ENCODE measurements around the gene KCNH2.

The KCNH2 gene

GRCh38 chr7:150957133-150958020, 20.7 kb downstream of the KCNH2 start:
- TF ChIP-seq SPI1 (IDR thresholded peaks at IDR 0.05; ENCODE audit: low read depth, low read length) (no peak), TAF1 (IDR thresholded peaks at IDR 0.05; ENCODE audit: low read depth, low read length) (no peak), PAX5 (IDR thresholded peaks at IDR 0.05; ENCODE audit: insufficient read depth, low read length, severe bottlenecking) (no peak), POLR2A (IDR thresholded peaks at IDR 0.05; ENCODE audit: low read depth, low read length) (no peak), POLR2AphosphoS5 (IDR thresholded peaks at IDR 0.05; ENCODE audit: low read depth, low read length) (no peak), POU2F2 (IDR thresholded peaks at IDR 0.05; ENCODE audit: low read depth, low read length) (no peak)
- no peak for FAIRE-seq
- no peak for DNase-seq (ENCODE audit: insufficient read length, low spot score)

- TF ChIP-seq TAF1 (IDR thresholded peaks at IDR 0.05; ENCODE audit: low read depth, low read length) (no peak), POLR2A (IDR thresholded peaks at IDR 0.05; ENCODE audit: low read depth, low read length) (no peak), SPI1 (IDR thresholded peaks at IDR 0.05; ENCODE audit: low read depth, low read length) (no peak), PAX5 (IDR thresholded peaks at IDR 0.05; ENCODE audit: insufficient read depth, low read length, severe bottlenecking) (no peak), POU2F2 (IDR thresholded peaks at IDR 0.05; ENCODE audit: low read depth, low read length) (no peak), POLR2AphosphoS5 (IDR thresholded peaks at IDR 0.05; ENCODE audit: low read depth, low read length) (no peak)
- no peak for DNase-seq (ENCODE audit: insufficient read length, low spot score)
- FAIRE-seq = no peak
These were observed 21.6 kb downstream of the KCNH2 start for GRCh38 chr7:150956395-150957132.

GRCh38 chr7:150955519-150956394, 22.4 kb downstream of the KCNH2 start:
- no peak for TF ChIP-seq POLR2AphosphoS5 (IDR thresholded peaks at IDR 0.05; ENCODE audit: low read depth, low read length)
- TF ChIP-seq PAX5 (IDR thresholded peaks at IDR 0.05; ENCODE audit: insufficient read depth, low read length, severe bottlenecking) = no peak
- no peak for TF ChIP-seq POLR2A (IDR thresholded peaks at IDR 0.05; ENCODE audit: low read depth, low read length)
- TF ChIP-seq SPI1 (IDR thresholded peaks at IDR 0.05; ENCODE audit: low read depth, low read length) = no peak
- TF ChIP-seq TAF1 (IDR thresholded peaks at IDR 0.05; ENCODE audit: low read depth, low read length) = no peak
- DNase-seq (ENCODE audit: insufficient read length, low spot score) (no peak), FAIRE-seq (no peak)

- no peak for DNase-seq (ENCODE audit: insufficient read length, low spot score)
- FAIRE-seq = no peak
- TF ChIP-seq POU2F2 (IDR thresholded peaks at IDR 0.05; ENCODE audit: low read depth, low read length) = no peak
- no peak for TF ChIP-seq TAF1 (IDR thresholded peaks at IDR 0.05; ENCODE audit: low read depth, low read length)
- TF ChIP-seq POLR2AphosphoS5 (IDR thresholded peaks at IDR 0.05; ENCODE audit: low read depth, low read length) = no peak
- TF ChIP-seq SPI1 (IDR thresholded peaks at IDR 0.05; ENCODE audit: low read depth, low read length) = no peak
- no peak for TF ChIP-seq POLR2A (IDR thresholded peaks at IDR 0.05; ENCODE audit: low read depth, low read length)
- TF ChIP-seq PAX5 (IDR thresholded peaks at IDR 0.05; ENCODE audit: insufficient read depth, low read length, severe bottlenecking) = no peak
These were observed 23.1 kb downstream of the KCNH2 start for GRCh38 chr7:150954986-150955518.

GRCh38 chr7:150954201-150954985, 23.7 kb downstream of the KCNH2 start:
- DNase-seq (ENCODE audit: insufficient read length, low spot score) = no peak
- TF ChIP-seq SPI1 (IDR thresholded peaks at IDR 0.05; ENCODE audit: low read depth, low read length) (no peak), POLR2AphosphoS5 (IDR thresholded peaks at IDR 0.05; ENCODE audit: low read depth, low read length) (no peak), TAF1 (IDR thresholded peaks at IDR 0.05; ENCODE audit: low read depth, low read length) (no peak), POLR2A (IDR thresholded peaks at IDR 0.05; ENCODE audit: low read depth, low read length) (no peak), POU2F2 (IDR thresholded peaks at IDR 0.05; ENCODE audit: low read depth, low read length) (no peak), PAX5 (IDR thresholded peaks at IDR 0.05; ENCODE audit: insufficient read depth, low read length, severe bottlenecking) (no peak)
- no peak for FAIRE-seq

- TF ChIP-seq POLR2AphosphoS5 (IDR thresholded peaks at IDR 0.05; ENCODE audit: low read depth, low read length) (no peak), POU2F2 (IDR thresholded peaks at IDR 0.05; ENCODE audit: low read depth, low read length) (no peak), POLR2A (IDR thresholded peaks at IDR 0.05; ENCODE audit: low read depth, low read length) (no peak), TAF1 (IDR thresholded peaks at IDR 0.05; ENCODE audit: low read depth, low read length) (no peak), SPI1 (IDR thresholded peaks at IDR 0.05; ENCODE audit: low read depth, low read length) (no peak), PAX5 (IDR thresholded peaks at IDR 0.05; ENCODE audit: insufficient read depth, low read length, severe bottlenecking) (no peak)
- no peak for FAIRE-seq
- no peak for DNase-seq (ENCODE audit: insufficient read length, low spot score)
These were observed 24.8 kb downstream of the KCNH2 start for GRCh38 chr7:150953061-150953997.

- FAIRE-seq (no peak), DNase-seq (ENCODE audit: insufficient read length, low spot score) (no peak)
- TF ChIP-seq PAX5 (IDR thresholded peaks at IDR 0.05; ENCODE audit: insufficient read depth, low read length, severe bottlenecking) (no peak), POU2F2 (IDR thresholded peaks at IDR 0.05; ENCODE audit: low read depth, low read length) (no peak), POLR2AphosphoS5 (IDR thresholded peaks at IDR 0.05; ENCODE audit: low read depth, low read length) (no peak), TAF1 (IDR thresholded peaks at IDR 0.05; ENCODE audit: low read depth, low read length) (no peak), POLR2A (IDR thresholded peaks at IDR 0.05; ENCODE audit: low read depth, low read length) (no peak), SPI1 (IDR thresholded peaks at IDR 0.05; ENCODE audit: low read depth, low read length) (no peak)
These were observed 25.6 kb downstream of the KCNH2 start for GRCh38 chr7:150952331-150953050.
